CD14-positive monocyte (primary cell): ENCODE results near the gene PDCD1. TPM values are rescaled to one million over a fixed set of nuclear protein-coding genes. Genes with fewer than 3 reads are reported as not detected.

ENCODE experiments used
- DNase-seq, 3 donors: peaks; one replicate each; pipeline ENCODE4 v3.0.0-alpha.2; 2011 to 2022
- H2AFZ ChIP-seq: 2 replicates; pipeline ENCODE4 v1.6.0; 2012; ENCODE audit warnings: mild to moderate bottlenecking, low read depth, low read length, inconsistent platforms; ENCODE audit not compliant: insufficient read depth, poor library complexity, severe bottlenecking
- H3K27ac ChIP-seq, 2 donors: 1 replicate in 1 of 2; 2 replicates in 1 of 2; pipeline ENCODE4 v1.5.1; 2012 to 2013; ENCODE audit warnings: low read length in 2 of 2, control low read depth in 1 of 2, inconsistent platforms in 1 of 2, low read depth in 1 of 2, mild to moderate bottlenecking in 1 of 2
- H3K27me3 ChIP-seq, 2 donors: one replicate each; pipeline versions ENCODE4 v1.6.0 to v1.6.1; 2011 to 2013; ENCODE audit warnings: low read length in 2 of 2; ENCODE audit not compliant: control insufficient read depth in 2 of 2, insufficient read depth in 2 of 2
- H3K36me3 ChIP-seq, 2 donors: replicated peaks in 1 of 2; 1 replicate in 1 of 2; 2 replicates in 1 of 2; pipeline versions ENCODE4 v1.5.1 to v1.6.1; 2012 to 2013; ENCODE audit warnings: low read length in 2 of 2, control low read depth in 1 of 2, inconsistent platforms in 1 of 2, mild to moderate bottlenecking in 1 of 2; ENCODE audit not compliant: insufficient read depth in 2 of 2, control insufficient read depth in 1 of 2
- H3K4me1 ChIP-seq, 2 donors: 1 replicate in 1 of 2; 2 replicates in 1 of 2; pipeline versions ENCODE4 v1.5.1 to v1.6.1; 2012 to 2013; ENCODE audit warnings: low read length in 2 of 2, control low read depth in 1 of 2, inconsistent platforms in 1 of 2, mild to moderate bottlenecking in 1 of 2, moderate library complexity in 1 of 2; ENCODE audit not compliant: insufficient read depth in 2 of 2, control insufficient read depth in 1 of 2
- H3K4me2 ChIP-seq: replicated peaks from 2 replicates; pipeline ENCODE3; 2012; ENCODE audit warnings: low read length, moderate library complexity, mild to moderate bottlenecking; ENCODE audit not compliant: poor library complexity, severe bottlenecking; ENCODE audit errors: extremely low read depth
- H3K4me3 ChIP-seq, 3 experiments: fragments of 200-600 bp in 1 of 3; sonication (generic) in 1 of 3; replicated peaks in 1 of 3; 1 replicate in 2 of 3; 2 replicates in 1 of 3; pipeline ENCODE4 v1.5.1; 2011 to 2013; ENCODE audit warnings: low read length in 3 of 3, mild to moderate bottlenecking in 3 of 3, control low read depth in 2 of 3, low read depth in 2 of 3, inconsistent platforms in 1 of 3, moderate library complexity in 1 of 3
- H3K79me2 ChIP-seq: 2 replicates; pipeline ENCODE4 v1.6.0; 2012; ENCODE audit warnings: mild to moderate bottlenecking, control low read depth, inconsistent platforms, low read length, moderate library complexity; ENCODE audit not compliant: insufficient read depth
- H3K9ac ChIP-seq: 2 replicates; pipeline ENCODE4 v1.6.0; 2017; ENCODE audit warnings: low read length, mild to moderate bottlenecking; ENCODE audit not compliant: insufficient read depth, poor library complexity, severe bottlenecking
- H3K9me3 ChIP-seq, 2 donors: replicated peaks in 1 of 2; 1 replicate in 1 of 2; 2 replicates in 1 of 2; pipeline versions ENCODE4 v1.5.1 to v1.6.1; 2012 to 2013; ENCODE audit warnings: low read length in 2 of 2, control low read depth in 1 of 2; ENCODE audit not compliant: control insufficient read depth in 1 of 2, insufficient read depth in 1 of 2
- H4K20me1 ChIP-seq: 2 replicates; pipeline ENCODE4 v1.6.0; 2012; ENCODE audit warnings: mild to moderate bottlenecking, low read length, control low read depth, moderate library complexity; ENCODE audit not compliant: insufficient read depth
- H3K27ac Mint-ChIP-seq, 7 donors: one replicate each; pipeline ENCODE4 v1.8.0; 2020; ENCODE audit warnings: mild to moderate bottlenecking in 7 of 7, mixed read lengths in 7 of 7, moderate library complexity in 6 of 7, inconsistent platforms in 2 of 7
- H3K27me3 Mint-ChIP-seq, 3 donors: one replicate each; pipeline ENCODE4 v1.8.0; 2021 to 2022; ENCODE audit warnings: low read depth in 3 of 3, mild to moderate bottlenecking in 3 of 3, mixed read lengths in 3 of 3, moderate library complexity in 3 of 3, inconsistent platforms in 1 of 3
- H3K36me3 Mint-ChIP-seq, 2 donors: one replicate each; pipeline ENCODE4 v1.8.0; 2020; ENCODE audit warnings: mixed read lengths in 2 of 2, inconsistent platforms in 1 of 2, mild to moderate bottlenecking in 1 of 2
- H3K4me1 Mint-ChIP-seq: one replicate; pipeline ENCODE4 v1.8.0; 2020; ENCODE audit warnings: mild to moderate bottlenecking, mixed read lengths
- H3K4me3 Mint-ChIP-seq, 2 donors: one replicate each; pipeline ENCODE4 v1.8.0; 2020; ENCODE audit warnings: mild to moderate bottlenecking in 2 of 2, mixed read lengths in 2 of 2, moderate library complexity in 1 of 2
- H3K9me3 Mint-ChIP-seq, 7 donors: one replicate each; pipeline ENCODE4 v1.8.0; 2020 to 2022; ENCODE audit warnings: mixed read lengths in 7 of 7, mild to moderate bottlenecking in 6 of 7, moderate library complexity in 6 of 7, inconsistent platforms in 2 of 7
- CTCF ChIP-seq: fragments of 200-600 bp; IDR thresholded peaks from one replicate; pipeline ENCODE4 v1.8.0; 2022; ENCODE audit warnings: antibody characterized with exemption, mild to moderate bottlenecking
- WGBS: methylation state at CpG from one replicate; pipeline ENCODE4 v1.1.5; 2013; ENCODE audit warnings: missing lambda C conversion rate; ENCODE audit not compliant: insufficient coverage; 5-methylcytosine and 5-hydroxymethylcytosine counted together
- intact Hi-C, 2 donors: fragments of 100-400 bp; cut with micrococcal nuclease; formaldehyde crosslinking; loops; one replicate each; pipeline versions ENCODE4 v1.15.0 to v1.15.1; 2023
- polyA plus RNA-seq, 3 donors: library from polyadenylated mRNA; depleted of rRNA in 1 of 3; unstranded in 2 of 3; stranded (reverse) in 1 of 3; fragments of 300-500 nt in 2 of 3; fragments of >200 nt in 1 of 3; fragmentation: Illumina TruSeq in 2 of 3; gene quantifications; 1 replicate in 2 of 3; 2 replicates in 1 of 3; pipeline ENCODE4 v1.2.3, GENCODE V29; 2012 to 2021

PDCD1 gene
- polyA plus RNA-seq, 3 donors, result 0.08 TPM; not detected in 2

DNA sequence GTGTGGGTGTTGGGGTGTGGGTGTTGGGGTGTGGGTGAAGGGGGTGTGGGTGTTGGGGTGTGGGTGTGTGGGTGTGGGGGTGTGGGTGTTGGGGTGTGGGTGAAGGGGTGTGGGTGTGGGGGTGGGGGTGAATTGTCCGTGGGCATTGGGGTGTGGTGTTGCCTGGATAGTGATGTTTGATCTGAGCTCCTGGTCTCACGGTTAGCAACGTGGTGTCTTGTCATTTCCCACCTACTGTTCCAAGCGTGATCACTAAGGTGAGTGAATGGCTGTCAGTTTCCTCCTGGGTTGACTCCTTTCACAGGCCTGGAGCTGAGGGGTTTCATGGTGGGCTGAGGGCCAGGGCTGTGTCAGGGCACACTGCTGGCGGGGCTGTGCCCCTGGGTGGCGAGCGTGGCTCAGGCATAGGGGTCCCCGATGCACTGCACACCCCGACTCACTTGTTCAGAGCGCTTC, 38.1 kb upstream of the PDCD1 start:
- Mint-ChIP-seq H3K4me3 (no peak overlapping the region), H3K27ac (no peak overlapping the region), H3K27me3 (peaks cover 0 to 10% (median 4%) of the 10 kb centered on the region in 3 donors), H3K9me3 (peaks cover 0 to 8% (median 2%) of the 10 kb centered on the region in 7 donors), H3K36me3 (no peaks in the 10 kb centered on the region), H3K4me1 (peaks cover under 1% of the 10 kb centered on the region)
- WGBS, result 93% methylated on average over 3 of the region's 10 CpGs
- H4K20me1 ChIP-seq, result no peaks in the 10 kb centered on the region
- TF ChIP-seq CTCF, result no peak
- no peaks in the 10 kb centered on the region for H3K9me3 ChIP-seq
- no peak for DNase-seq
- no peaks in the 10 kb centered on the region for H3K79me2 ChIP-seq
- no peak overlapping the region for H2AFZ ChIP-seq
- H3K36me3 ChIP-seq, result no peaks in the 10 kb centered on the region
- H3K27ac ChIP-seq, result no peak overlapping the region
- H3K9ac ChIP-seq, result no peak overlapping the region
- intact Hi-C loops, result no loop called here
- no peaks in the 10 kb centered on the region for H3K4me1 ChIP-seq
- H3K4me2 ChIP-seq, result no peak overlapping the region
- peaks cover 0 to 8% of the 10 kb centered on the region in 2 donors for H3K27me3 ChIP-seq
- no peak overlapping the region for H3K4me3 ChIP-seq

GRCh38 chr2:241895712-241896641, 37.3 kb upstream of the PDCD1 start:
- no peak overlapping the region for H3K4me2 ChIP-seq
- no peaks in the 10 kb centered on the region for H3K9me3 ChIP-seq
- H2AFZ ChIP-seq, result no peak overlapping the region
- H3K27me3 ChIP-seq, result no peaks in the 10 kb centered on the region
- no peak overlapping the region for H3K4me3 Mint-ChIP-seq
- H3K4me1 Mint-ChIP-seq, result no peaks in the 10 kb centered on the region
- H3K79me2 ChIP-seq, result no peaks in the 10 kb centered on the region
- DNase-seq, result no peak
- H3K27ac Mint-ChIP-seq, result peak overlapping the region in 1 of 7 donors; percentile 75
- H3K27ac ChIP-seq, result no peak overlapping the region
- peaks cover 0 to 3% of the 10 kb centered on the region in 2 donors for H3K36me3 Mint-ChIP-seq
- H3K9ac ChIP-seq, result no peak overlapping the region
- intact Hi-C loops, result no loop called here
- H3K9me3 Mint-ChIP-seq, result peaks cover 0 to 6% (median 2%) of the 10 kb centered on the region in 7 donors
- H3K4me3 ChIP-seq, result no peak overlapping the region
- 89% methylated on average over 18 of the region's 26 CpGs for WGBS
- H3K4me1 ChIP-seq, result no peaks in the 10 kb centered on the region
- no peaks in the 10 kb centered on the region for H4K20me1 ChIP-seq
- no peaks in the 10 kb centered on the region for H3K36me3 ChIP-seq
- TF ChIP-seq CTCF, result no peak
- peaks cover 0 to 2% (median 0%) of the 10 kb centered on the region in 3 donors for H3K27me3 Mint-ChIP-seq
